ENCODE measurements around the gene RRP7A. TPM values are rescaled to one million over a fixed set of nuclear protein-coding genes. Genes with fewer than 3 reads are reported as not detected.

The RRP7A gene
- total and polyA plus RNA-seq, 10 of the 15 experiments (the other 5 are each of a cell fraction or from before 2014, with no cell fraction given), result 2.9 to 114 (median 43.8) TPM

GRCh38 chr22:42493393-42493792, 26.2 kb downstream of the RRP7A start (continued):
- TF ChIP-seq CHD2 (IDR thresholded peaks at IDR 0.05; ENCODE audit: borderline replicate concordance, low read depth, low read length) (no peak), SP1 (IDR thresholded peaks at IDR 0.05; ENCODE audit: low read depth, low read length) (no peak), E4F1 (IDR thresholded peaks at IDR 0.05; ENCODE audit: borderline replicate concordance, partially characterized antibody) (no peak), MTA2 (IDR thresholded peaks at IDR 0.05; ENCODE audit: low read depth) (no peak), GATAD2B (conservative IDR thresholded peaks at IDR 0.05; ENCODE audit: low read depth) (no peak), RB1 (IDR thresholded peaks at IDR 0.05; ENCODE audit: borderline replicate concordance) (no peak)

- ATAC-seq (no peak), DNase-seq (ENCODE audit: low read depth, low spot score) (no peak), FAIRE-seq (no peak)
- SMC1A ChIA-PET (ENCODE audit: uncharacterized antibody, unreplicated experiment), result no interaction called here
- H3K27me3 ChIP-seq (replicated peaks in 1 of 2; ENCODE audit: control insufficient read depth in 2 of 2, insufficient read depth in 2 of 2, low read length in 1 of 2), result no peaks in the 10 kb centered on the region
- intact Hi-C loops (cut with micrococcal nuclease; ENCODE audit: unreplicated experiment) (no loop called here), in situ Hi-C loops (cut with MboI) (no loop called here)
- H3K4me1 ChIP-seq (ENCODE audit: control insufficient read depth, insufficient read depth, low read length), result peaks cover 5% of the 10 kb centered on the region
- RAD21 ChIA-PET (ENCODE audit: unreplicated experiment), result no interaction called here
- CTCF ChIA-PET, result interaction anchor here (2.0 kb wide), 1 partner anchor 19 kb away, joined by 5 read pairs; no protein-coding TSS in a partner anchor
- no peaks in the 10 kb centered on the region for H3K36me3 ChIP-seq (ENCODE audit: control insufficient read depth in 2 of 2, insufficient read depth in 2 of 2, low read length in 1 of 2)
- BruUV-seq (replicated peaks), result no TSS peak
- no peaks in the 10 kb centered on the region for H3K9me3 ChIP-seq (replicated peaks; ENCODE audit: control insufficient read depth, insufficient read depth, low read length)
- POLR2A ChIA-PET, result no interaction called here
- no peak overlapping the region for H3K27ac ChIP-seq (ENCODE audit: control insufficient read depth, insufficient read depth)
- WGBS (ENCODE audit: insufficient coverage, insufficient replicate concordance, low lambda C conversion rate, missing lambda C conversion rate), result 68% methylated on average over 18 of the region's 18 CpGs
- H3K79me2 ChIP-seq (ENCODE audit: control insufficient read depth, insufficient read depth, low read length), result no peaks in the 10 kb centered on the region
- no peaks in the 10 kb centered on the region for H4K20me1 ChIP-seq (ENCODE audit: control insufficient read depth, insufficient read depth)
- H2AFZ ChIP-seq (ENCODE audit: control insufficient read depth, low read depth, low read length), result no peak overlapping the region
- H3K9ac ChIP-seq (ENCODE audit: control insufficient read depth, insufficient read depth, low read length), result no peak overlapping the region
- no peak overlapping the region for H3K4me3 ChIP-seq
- H3K4me2 ChIP-seq (ENCODE audit: control insufficient read depth, insufficient read depth), result no peak overlapping the region
- TF ChIP-seq KAT2A (conservative IDR thresholded peaks at IDR 0.05; ENCODE audit: control insufficient read depth, low read depth, low read length) (no peak), CHD1 (IDR thresholded peaks at IDR 0.05; ENCODE audit: low read depth, low read length) (no peak), BACH1 (IDR thresholded peaks at IDR 0.05; ENCODE audit: borderline replicate concordance) (no peak), FOXK2 (IDR thresholded peaks at IDR 0.05) (no peak), BCLAF1 (IDR thresholded peaks at IDR 0.05) (no peak), CREB1 (IDR thresholded peaks at IDR 0.05; ENCODE audit: low read depth) (no peak), GATAD2B (conservative IDR thresholded peaks at IDR 0.05; ENCODE audit: low read depth) (no peak), ASH2L (IDR thresholded peaks at IDR 0.05; ENCODE audit: borderline replicate concordance, low read depth) (no peak), IRF3 (IDR thresholded peaks at IDR 0.05) (no peak), HCFC1 (IDR thresholded peaks at IDR 0.05; ENCODE audit: low read length) (no peak), PML (IDR thresholded peaks at IDR 0.05; ENCODE audit: low read length) (no peak), RAD51 (IDR thresholded peaks at IDR 0.05) (no peak)
Measured at GRCh38 chr22:42492323-42492690, 27.3 kb downstream of the RRP7A start.
